ENCODE data around the gene LACTB.

The LACTB gene

DNA sequence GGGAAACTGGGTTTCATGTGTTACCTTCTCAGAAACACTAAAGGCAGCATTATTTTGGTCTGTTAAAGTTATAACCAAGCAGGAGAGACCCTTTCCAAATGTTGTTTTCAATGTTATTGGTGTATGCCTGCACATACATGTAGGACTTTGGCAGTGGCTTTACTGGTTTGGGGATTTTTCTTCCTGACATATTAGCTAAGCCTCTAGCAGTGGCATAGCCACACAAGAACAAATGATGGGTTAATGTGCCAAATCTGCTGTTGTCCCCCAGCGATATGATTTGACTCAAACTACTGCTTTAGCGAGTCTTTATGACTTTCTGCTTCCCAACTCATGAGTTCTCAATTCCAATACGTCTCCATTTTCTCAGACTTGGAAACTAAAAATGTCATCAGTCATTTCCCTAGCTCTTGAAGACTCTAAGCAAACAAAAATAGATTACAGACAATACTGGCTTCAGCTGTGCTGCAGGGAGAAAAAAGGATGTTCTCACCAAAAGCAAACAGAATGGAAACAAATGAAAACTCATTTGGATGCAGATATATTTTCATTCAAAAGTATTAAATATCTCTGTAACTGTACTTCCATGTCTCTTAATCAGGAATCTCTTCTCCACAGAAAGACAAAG, 49.5 kb upstream of the LACTB start:
- H3K4me1 ChIP-seq (ENCODE audit: control insufficient read depth, insufficient read depth, low read length) = no peaks in the 10 kb centered on the region
- ChIA-PET CTCF (interaction anchor here (0.6 to 1.5 kb wide), 2 partner anchors 14 to 21 kb away, joined by 4 read pairs; no protein-coding TSS in a partner anchor), POLR2A (no interaction called here)
- TF ChIP-seq ZNF302 (tag by site-specific recombination; IDR thresholded peaks at IDR 0.05; ENCODE audit: low read depth) = no peak
- no peak overlapping the region for H3K27ac ChIP-seq (ENCODE audit: extremely low read depth, low read depth, low read length)
- no peaks in the 10 kb centered on the region for H3K9me3 ChIP-seq (ENCODE audit: control insufficient read depth, insufficient read depth, low read depth, low read length)
- peaks cover 0 to 31% of the 10 kb centered on the region in 2 experiments; a peak in 2 of 3 replicates for H3K36me3 ChIP-seq (ENCODE audit: control insufficient read depth in 2 of 2, insufficient read depth in 1 of 2, low read length in 2 of 2)
- H3K4me3 ChIP-seq (ENCODE audit: low read depth, low read length) = no peak overlapping the region

GRCh38 chr15:63072809-63073277, 48.8 kb upstream of the LACTB start:
- no peak overlapping the region for H3K4me3 ChIP-seq (ENCODE audit: low read depth, low read length)
- no peaks in the 10 kb centered on the region for H3K9me3 ChIP-seq (ENCODE audit: control insufficient read depth, insufficient read depth, low read depth, low read length)
- CTCF ChIA-PET = interaction anchor here (0.7 to 1.5 kb wide), 2 partner anchors 20 to 24 kb away, joined by 3 to 4 read pairs; no protein-coding TSS in a partner anchor
- POLR2A ChIA-PET = no interaction called here
- no peak overlapping the region for H3K27ac ChIP-seq (ENCODE audit: extremely low read depth, low read depth, low read length)
- no peak for TF ChIP-seq ZNF580 (tag by site-specific recombination; IDR thresholded peaks at IDR 0.05)
- no peak for TF ChIP-seq ZBTB17 (tag by site-specific recombination; IDR thresholded peaks at IDR 0.05)
- TF ChIP-seq ZNF26 (tag by site-specific recombination; IDR thresholded peaks at IDR 0.05) = no peak
- TF ChIP-seq ZNF366 (tag by site-specific recombination; conservative IDR thresholded peaks at IDR 0.05) = no peak
- no peak for TF ChIP-seq ZNF558 (tag by site-specific recombination; IDR thresholded peaks at IDR 0.05)
- TF ChIP-seq ZNF132 (tag by site-specific recombination; IDR thresholded peaks at IDR 0.05; ENCODE audit: borderline replicate concordance) = no peak
- no peak for TF ChIP-seq BCL11B (tag by site-specific recombination; IDR thresholded peaks at IDR 0.05; ENCODE audit: low read depth)
- no peak for TF ChIP-seq ZNF785 (tag by site-specific recombination; IDR thresholded peaks at IDR 0.05)
- TF ChIP-seq ZNF280D (tag by site-specific recombination; IDR thresholded peaks at IDR 0.05) = no peak
- peaks cover 0 to 26% of the 10 kb centered on the region in 2 experiments; a peak in 1 of 3 replicates for H3K36me3 ChIP-seq (ENCODE audit: control insufficient read depth in 2 of 2, insufficient read depth in 1 of 2, low read length in 2 of 2)
- H3K4me1 ChIP-seq (ENCODE audit: control insufficient read depth, insufficient read depth, low read length) = no peaks in the 10 kb centered on the region

- no peak overlapping the region for H3K4me3 ChIP-seq (ENCODE audit: low read depth, low read length)
- H3K9me3 ChIP-seq (ENCODE audit: control insufficient read depth, insufficient read depth, low read depth, low read length) = no peaks in the 10 kb centered on the region
- H3K4me1 ChIP-seq (ENCODE audit: control insufficient read depth, insufficient read depth, low read length) = no peaks in the 10 kb centered on the region
- CTCF ChIA-PET = interaction anchor here (0.7 to 1.5 kb wide), 4 partner anchors 14 to 86 kb away, joined by 3 to 4 read pairs (median 3); no protein-coding TSS in a partner anchor
- POLR2A ChIA-PET = no interaction called here
- peaks cover 0 to 18% of the 10 kb centered on the region in 2 experiments; a peak in 1 of 3 replicates for H3K36me3 ChIP-seq (ENCODE audit: control insufficient read depth in 2 of 2, insufficient read depth in 1 of 2, low read length in 2 of 2)
- no peak overlapping the region for H3K27ac ChIP-seq (ENCODE audit: extremely low read depth, low read depth, low read length)
- no peak for TF ChIP-seq ZBTB49 (tag by site-specific recombination; IDR thresholded peaks at IDR 0.05; ENCODE audit: low read depth)
- no peak for TF ChIP-seq ZSCAN16 (tag by site-specific recombination; IDR thresholded peaks at IDR 0.05)
- TF ChIP-seq, protein P1, sequence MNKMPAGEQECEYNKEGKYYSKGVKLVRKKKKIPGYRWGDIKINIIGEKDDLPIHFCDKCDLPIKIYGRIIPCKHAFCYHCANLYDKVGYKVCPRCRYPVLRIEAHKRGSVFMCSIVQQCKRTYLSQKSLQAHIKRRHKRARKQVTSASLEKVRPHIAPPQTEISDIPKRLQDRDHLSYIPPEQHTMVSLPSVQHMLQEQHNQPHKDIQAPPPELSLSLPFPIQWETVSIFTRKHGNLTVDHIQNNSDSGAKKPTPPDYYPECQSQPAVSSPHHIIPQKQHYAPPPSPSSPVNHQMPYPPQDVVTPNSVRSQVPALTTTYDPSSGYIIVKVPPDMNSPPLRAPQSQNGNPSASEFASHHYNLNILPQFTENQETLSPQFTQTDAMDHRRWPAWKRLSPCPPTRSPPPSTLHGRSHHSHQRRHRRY (tag by site-specific recombination; IDR thresholded peaks at IDR 0.05) = no peak
- no peak for TF ChIP-seq GLIS1 (tag by site-specific recombination; IDR thresholded peaks at IDR 0.05)
- no peak for TF ChIP-seq ZNF169 (tag by site-specific recombination; IDR thresholded peaks at IDR 0.05)
- TF ChIP-seq, protein P2, sequence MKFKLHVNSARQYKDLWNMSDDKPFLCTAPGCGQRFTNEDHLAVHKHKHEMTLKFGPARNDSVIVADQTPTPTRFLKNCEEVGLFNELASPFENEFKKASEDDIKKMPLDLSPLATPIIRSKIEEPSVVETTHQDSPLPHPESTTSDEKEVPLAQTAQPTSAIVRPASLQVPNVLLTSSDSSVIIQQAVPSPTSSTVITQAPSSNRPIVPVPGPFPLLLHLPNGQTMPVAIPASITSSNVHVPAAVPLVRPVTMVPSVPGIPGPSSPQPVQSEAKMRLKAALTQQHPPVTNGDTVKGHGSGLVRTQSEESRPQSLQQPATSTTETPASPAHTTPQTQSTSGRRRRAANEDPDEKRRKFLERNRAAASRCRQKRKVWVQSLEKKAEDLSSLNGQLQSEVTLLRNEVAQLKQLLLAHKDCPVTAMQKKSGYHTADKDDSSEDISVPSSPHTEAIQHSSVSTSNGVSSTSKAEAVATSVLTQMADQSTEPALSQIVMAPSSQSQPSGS (tag by site-specific recombination; IDR thresholded peaks at IDR 0.05; ENCODE audit: low read depth) = no peak
- TF ChIP-seq, protein P3, sequence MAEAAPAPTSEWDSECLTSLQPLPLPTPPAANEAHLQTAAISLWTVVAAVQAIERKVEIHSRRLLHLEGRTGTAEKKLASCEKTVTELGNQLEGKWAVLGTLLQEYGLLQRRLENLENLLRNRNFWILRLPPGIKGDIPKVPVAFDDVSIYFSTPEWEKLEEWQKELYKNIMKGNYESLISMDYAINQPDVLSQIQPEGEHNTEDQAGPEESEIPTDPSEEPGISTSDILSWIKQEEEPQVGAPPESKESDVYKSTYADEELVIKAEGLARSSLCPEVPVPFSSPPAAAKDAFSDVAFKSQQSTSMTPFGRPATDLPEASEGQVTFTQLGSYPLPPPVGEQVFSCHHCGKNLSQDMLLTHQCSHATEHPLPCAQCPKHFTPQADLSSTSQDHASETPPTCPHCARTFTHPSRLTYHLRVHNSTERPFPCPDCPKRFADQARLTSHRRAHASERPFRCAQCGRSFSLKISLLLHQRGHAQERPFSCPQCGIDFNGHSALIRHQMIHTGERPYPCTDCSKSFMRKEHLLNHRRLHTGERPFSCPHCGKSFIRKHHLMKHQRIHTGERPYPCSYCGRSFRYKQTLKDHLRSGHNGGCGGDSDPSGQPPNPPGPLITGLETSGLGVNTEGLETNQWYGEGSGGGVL (tag by site-specific recombination; IDR thresholded peaks at IDR 0.05) = no peak
Measured at GRCh38 chr15:63073497-63074172, 48.0 kb upstream of the LACTB start.
